H9 (cell line): Measurements from ENCODE around the gene SLC16A2. TPM values are rescaled to one million over a fixed set of nuclear protein-coding genes. Genes with fewer than 3 reads are reported as not detected.

ENCODE experiments used
- DNase-seq: peaks from one replicate; pipeline ENCODE4 v3.0.0-alpha.2; 2017
- H2AFZ ChIP-seq: one replicate; pipeline ENCODE4 v1.6.1; 2013; ENCODE audit warnings: mild to moderate bottlenecking, low read length, control low read depth, moderate library complexity
- H2AK5ac ChIP-seq: 2 replicates; pipeline ENCODE4 v1.6.1; 2013; ENCODE audit warnings: low read length, control low read depth, mixed read lengths; ENCODE audit not compliant: insufficient read length
- H2BK120ac ChIP-seq: one replicate; pipeline ENCODE4 v1.6.1; 2013; ENCODE audit warnings: low read depth, mild to moderate bottlenecking, low read length, control low read depth, inconsistent platforms; ENCODE audit not compliant: poor library complexity, severe bottlenecking
- H2BK12ac ChIP-seq: 2 replicates; pipeline ENCODE4 v1.6.1; 2013; ENCODE audit warnings: low read length, control low read depth, mixed read lengths, low read depth; ENCODE audit not compliant: insufficient read length
- H2BK15ac ChIP-seq: 2 replicates; pipeline ENCODE4 v1.6.1; 2013; ENCODE audit warnings: low read depth, low read length, control low read depth
- H2BK20ac ChIP-seq: one replicate; pipeline ENCODE4 v1.6.1; 2013; ENCODE audit warnings: low read depth, mild to moderate bottlenecking, low read length, control low read depth, inconsistent platforms; ENCODE audit not compliant: poor library complexity, severe bottlenecking
- H2BK5ac ChIP-seq: 2 replicates; pipeline ENCODE4 v1.6.1; 2013; ENCODE audit warnings: low read length, control low read depth, mixed read lengths; ENCODE audit not compliant: insufficient read length
- H3K14ac ChIP-seq: 2 replicates; pipeline ENCODE4 v1.6.1; 2013; ENCODE audit warnings: low read length, control low read depth; ENCODE audit not compliant: insufficient read depth
- H3K18ac ChIP-seq: 2 replicates; pipeline ENCODE4 v1.6.1; 2013; ENCODE audit warnings: low read depth, mild to moderate bottlenecking, mixed read lengths, low read length, control low read depth; ENCODE audit not compliant: insufficient read length
- H3K23ac ChIP-seq: 2 replicates; pipeline ENCODE4 v1.6.1; 2013; ENCODE audit warnings: low read length, control low read depth, mixed read lengths, low read depth; ENCODE audit not compliant: insufficient read length
- H3K23me2 ChIP-seq: 2 replicates; pipeline ENCODE4 v1.6.1; 2013; ENCODE audit warnings: low read depth, mild to moderate bottlenecking, mixed read lengths, low read length, control low read depth; ENCODE audit not compliant: insufficient read length, poor library complexity, severe bottlenecking
- H3K27ac ChIP-seq: 2 replicates; pipeline ENCODE4 v1.5.1; 2013; ENCODE audit warnings: low read length, control low read depth, mixed read lengths, low read depth; ENCODE audit not compliant: insufficient read length
- H3K27me3 ChIP-seq: 2 replicates; pipeline ENCODE4 v1.6.1; 2013; ENCODE audit warnings: low read length, control low read depth, inconsistent platforms; ENCODE audit not compliant: insufficient read depth
- H3K4ac ChIP-seq: 2 replicates; pipeline ENCODE4 v1.6.1; 2013; ENCODE audit warnings: low read depth, mild to moderate bottlenecking, control low read depth, inconsistent platforms, low read length, moderate library complexity
- H3K4me1 ChIP-seq: 2 replicates; pipeline ENCODE4 v1.6.1; 2013; ENCODE audit warnings: low read length, control low read depth, inconsistent platforms; ENCODE audit not compliant: insufficient read depth
- H3K4me2 ChIP-seq: 2 replicates; pipeline ENCODE4 v1.6.1; 2013; ENCODE audit warnings: low read length, control low read depth, mixed read lengths; ENCODE audit not compliant: insufficient read length, insufficient read depth
- H3K56ac ChIP-seq: 2 replicates; pipeline ENCODE4 v1.6.1; 2013; ENCODE audit warnings: low read depth, mild to moderate bottlenecking, mixed read lengths, low read length, control low read depth; ENCODE audit not compliant: insufficient read length
- H3K79me1 ChIP-seq: 2 replicates; pipeline ENCODE4 v1.6.1; 2013; ENCODE audit warnings: low read depth, mild to moderate bottlenecking, moderate library complexity, low read length, control low read depth, inconsistent platforms; ENCODE audit not compliant: insufficient read depth, poor library complexity, severe bottlenecking
- H3K79me2 ChIP-seq: 2 replicates; pipeline ENCODE4 v1.6.1; 2013; ENCODE audit warnings: low read length, control low read depth, inconsistent platforms; ENCODE audit not compliant: insufficient read depth
- H3K9ac ChIP-seq: 2 replicates; pipeline ENCODE4 v1.6.1; 2013; ENCODE audit warnings: low read length, control low read depth, mixed read lengths; ENCODE audit not compliant: insufficient read length; ENCODE audit errors: extremely low read depth
- H3K9me3 ChIP-seq: one replicate; pipeline ENCODE4 v1.6.1; 2013; ENCODE audit warnings: low read depth, low read length, inconsistent platforms; ENCODE audit not compliant: control insufficient read depth
- H3T11ph ChIP-seq: one replicate; pipeline ENCODE4 v1.6.1; 2013; ENCODE audit warnings: mild to moderate bottlenecking, low read length, control low read depth, inconsistent platforms
- H4K20me1 ChIP-seq: one replicate; pipeline ENCODE4 v1.6.1; 2013; ENCODE audit not compliant: control insufficient read depth, insufficient read length, insufficient read depth
- H4K5ac ChIP-seq: 2 replicates; pipeline ENCODE4 v1.6.1; 2013; ENCODE audit warnings: low read depth, mild to moderate bottlenecking, mixed read lengths, low read length, control low read depth; ENCODE audit not compliant: insufficient read length
- H4K8ac ChIP-seq: replicated peaks from 2 replicates; pipeline ENCODE4 v1.6.1; 2013; ENCODE audit warnings: low read length, control low read depth, mixed read lengths, low read depth; ENCODE audit not compliant: insufficient read length
- H4K91ac ChIP-seq: 2 replicates; pipeline ENCODE4 v1.6.1; 2013; ENCODE audit warnings: low read depth, mild to moderate bottlenecking, moderate library complexity, mixed read lengths, low read length, control low read depth; ENCODE audit not compliant: insufficient read length
- H3K27ac Mint-ChIP-seq, 3 experiments: 2 replicates in 2 of 3; 3 replicates in 1 of 3; pipeline ENCODE4 v1.8.0; 2020 to 2021; ENCODE audit warnings: mixed read lengths in 3 of 3, mild to moderate bottlenecking in 1 of 3, moderate library complexity in 1 of 3
- H3K27me3 Mint-ChIP-seq: 2 replicates; pipeline ENCODE4 v1.8.0; 2021; ENCODE audit warnings: low read depth, mild to moderate bottlenecking, moderate library complexity, mixed read lengths
- H3K36me3 Mint-ChIP-seq, 3 experiments: 2 replicates in 2 of 3; 3 replicates in 1 of 3; pipeline ENCODE4 v1.8.0; 2020 to 2021; ENCODE audit warnings: low read depth in 3 of 3, mixed read lengths in 3 of 3; ENCODE audit not compliant: insufficient read depth in 1 of 3
- H3K4me1 Mint-ChIP-seq, 2 experiments: 2 replicates each; pipeline ENCODE4 v1.8.0; 2020; ENCODE audit warnings: mixed read lengths in 2 of 2
- H3K4me3 Mint-ChIP-seq, 2 experiments: 2 replicates in 1 of 2; 3 replicates in 1 of 2; pipeline ENCODE4 v1.8.0; 2020 to 2021; ENCODE audit warnings: mild to moderate bottlenecking in 2 of 2, mixed read lengths in 2 of 2, moderate library complexity in 1 of 2
- H3K9me3 Mint-ChIP-seq, 2 experiments: 2 replicates in 1 of 2; 3 replicates in 1 of 2; pipeline ENCODE4 v1.8.0; 2020; ENCODE audit warnings: mild to moderate bottlenecking in 2 of 2, mixed read lengths in 2 of 2, moderate library complexity in 1 of 2
- CTCF ChIP-seq: fragments of 200-600 bp; sonication (generic); conservative IDR thresholded peaks from 3 replicates; pipeline ENCODE4 v1.8.0; 2021; ENCODE audit warnings: antibody characterized with exemption, mild to moderate bottlenecking
- total RNA-seq: library from RNA; stranded (reverse); gene quantifications from 2 replicates; pipeline ENCODE4 v1.2.1, GENCODE V29; 2021

The SLC16A2 gene
- total RNA-seq, 1 experiment from 2014 or later = 17.1 TPM

- Histone ChIP-seq H3K4me1 (peaks cover 4% of the 10 kb centered on the region; the same call in 1 of the 2 replicates), H3T11ph (no peak overlapping the region), H3K79me2 (no peaks in the 10 kb centered on the region), H2BK5ac (no peak overlapping the region), H4K20me1 (no peaks in the 10 kb centered on the region), H3K56ac (no peak overlapping the region), H3K18ac (no peak overlapping the region), H3K14ac (no peak overlapping the region), H4K5ac (no peak overlapping the region), H4K91ac (no peak overlapping the region), H2BK20ac (no peak overlapping the region), H3K9ac (no peak overlapping the region), H2AFZ (no peak overlapping the region), H2BK15ac (no peak overlapping the region), H3K4ac (no peak overlapping the region), H3K79me1 (no peaks in the 10 kb centered on the region), H2AK5ac (no peak overlapping the region), H3K23me2 (no peaks in the 10 kb centered on the region), H3K4me2 (no peak overlapping the region), H3K23ac (no peak overlapping the region), H2BK12ac (no peak overlapping the region), H3K27ac (no peak overlapping the region), H3K9me3 (peaks cover 9% of the 10 kb centered on the region), H4K8ac (no peak overlapping the region), H3K27me3 (no peaks in the 10 kb centered on the region), H2BK120ac (no peak overlapping the region)
- H3K27me3 Mint-ChIP-seq = no peaks in the 10 kb centered on the region
- no peak overlapping the region for H3K4me3 Mint-ChIP-seq
- H3K9me3 Mint-ChIP-seq = peaks cover 15 to 32% of the 10 kb centered on the region in 2 experiments
- H3K27ac Mint-ChIP-seq = no peak overlapping the region
- peaks cover 3 to 7% of the 10 kb centered on the region in 2 experiments; a peak in 3 of 4 replicates for H3K4me1 Mint-ChIP-seq
- peaks cover 0 to 9% (median 0%) of the 10 kb centered on the region in 3 experiments; a peak in 5 of 7 replicates for H3K36me3 Mint-ChIP-seq
- DNase-seq = no peak
- TF ChIP-seq CTCF = no peak
These were observed 103.8 kb downstream of the SLC16A2 start for GRCh38 chrX:74525116-74525515.
